HepG2 (cell line): Measurements from ENCODE around the gene PGS1. TPM values are rescaled to one million over a fixed set of nuclear protein-coding genes. Genes with fewer than 3 reads are reported as not detected.
A peak's percentile ranks its signal among the peaks of the same experiment; 100 is the strongest.

ENCODE experiments used
- ATAC-seq: fragments of 200-7000 bp; cut with Tn5 transposase; 3 replicates; pipeline ENCODE4 v1.9.1; 2020; ENCODE audit warnings: mild to moderate bottlenecking, moderate library complexity
- BruUV-seq: library from RNA; stranded (reverse); fragments of 400-500 nt; replicated peaks from 2 replicates; lab custom pipeline; 2021; lab: Mats Ljungman, UMichigan
- CTCF ChIA-PET: fragments of 300-600 bp; formaldehyde crosslinking; extraction: SDS; loops from one replicate; lab custom pipeline; 2021; ENCODE audit warnings: low total read pairs, inconsistent platforms, low intra/inter-chr PET ratio; lab: Yijun Ruan, JAX
- POLR2A ChIA-PET: fragments of 350-600 bp; sonication (Branson Sonifier 250); formaldehyde crosslinking; loops from one replicate; lab custom pipeline; 2020; ENCODE audit warnings: antibody characterized with exemption, inconsistent platforms; lab: Yijun Ruan, JAX
- DNase-seq: peaks from one replicate; pipeline ENCODE4 v3.0.0-alpha.2; 2015; ENCODE audit warnings: low spot score
- FAIRE-seq: peaks from 3 replicates; lab custom pipeline; 2011; peaks lifted over from hg19 to GRCh38; lab: Jason Lieb, UNC
- H2AFZ ChIP-seq: one replicate; pipeline ENCODE4 v1.6.1; 2011; ENCODE audit warnings: low read length, inconsistent platforms
- H3K27ac ChIP-seq: fragments of 300-600 bp; 3 replicates; pipeline ENCODE4 v1.8.0; 2011; ENCODE audit warnings: mixed run types, mild to moderate bottlenecking, mixed read lengths, low read length, inconsistent platforms; ENCODE audit not compliant: insufficient read depth; ENCODE audit errors: extremely low read length
- H3K27me3 ChIP-seq, 2 experiments: fragments of 200-600 bp in 1 of 2; 2 replicates in 1 of 2; 3 replicates in 1 of 2; pipeline versions ENCODE4 v1.6.0 to v1.8.0; 2011; ENCODE audit warnings: low read length in 2 of 2, mild to moderate bottlenecking in 2 of 2, moderate library complexity in 2 of 2, inconsistent platforms in 1 of 2; ENCODE audit not compliant: insufficient read depth in 2 of 2, control insufficient read depth in 1 of 2
- H3K36me3 ChIP-seq, 2 experiments: fragments of 200-600 bp in 1 of 2; replicated peaks in 1 of 2; 2 replicates in 1 of 2; 3 replicates in 1 of 2; pipeline versions ENCODE4 v1.5.1 to v1.8.0; 2011; ENCODE audit warnings: low read length in 2 of 2, inconsistent platforms in 1 of 2; ENCODE audit not compliant: insufficient read depth in 2 of 2, control insufficient read depth in 1 of 2
- H3K4me1 ChIP-seq: 2 replicates; pipeline ENCODE4 v1.5.1; 2012; ENCODE audit warnings: low read length, inconsistent platforms; ENCODE audit not compliant: insufficient read depth
- H3K4me2 ChIP-seq: 2 replicates; pipeline ENCODE4 v1.6.0; 2011; ENCODE audit warnings: low read depth, low read length, inconsistent platforms
- H3K4me3 ChIP-seq, 3 experiments: fragments of 200-600 bp in 1 of 3; sonication (generic), shearing (Covaris generic) in 1 of 3; replicated peaks in 1 of 3; 2 replicates each; pipeline ENCODE4 v1.5.1; 2011 to 2016; ENCODE audit warnings: low read length in 3 of 3, inconsistent platforms in 2 of 3, low read depth in 2 of 3, mild to moderate bottlenecking in 2 of 3, control low read depth in 1 of 3, mixed read lengths in 1 of 3; ENCODE audit not compliant: insufficient read depth in 1 of 3
- H3K79me2 ChIP-seq: one replicate; pipeline ENCODE4 v1.6.1; 2011; ENCODE audit warnings: low read length, inconsistent platforms; ENCODE audit not compliant: insufficient read depth
- H3K9ac ChIP-seq: 2 replicates; pipeline ENCODE4 v1.6.0; 2011; ENCODE audit warnings: mild to moderate bottlenecking, low read depth, low read length, inconsistent platforms; ENCODE audit not compliant: insufficient read depth
- H3K9me3 ChIP-seq: 2 replicates; pipeline ENCODE4 v1.5.1; 2012; ENCODE audit warnings: mild to moderate bottlenecking, low read length
- H4K20me1 ChIP-seq: 2 replicates; pipeline ENCODE4 v1.6.0; 2011; ENCODE audit warnings: inconsistent platforms, mild to moderate bottlenecking, low read length, moderate library complexity; ENCODE audit not compliant: insufficient read depth
- ATM ChIP-seq: fragments of 450-650 bp; IDR thresholded peaks from 2 replicates; pipeline ENCODE4 v1.7.1; 2017; ENCODE audit warnings: mild to moderate bottlenecking, borderline replicate concordance
- CBX1 ChIP-seq: IDR thresholded peaks from one replicate; pipeline ENCODE4 v1.6.1; 2016; ENCODE audit warnings: antibody characterized with exemption, low read depth
- CEBPB ChIP-seq: IDR thresholded peaks from 2 replicates; pipeline ENCODE4 v1.6.1; 2011; ENCODE audit warnings: low read depth, low read length, improper control_type of control experiment, borderline replicate concordance
- FOSL2 ChIP-seq: sonication (generic); formaldehyde crosslinking; IDR thresholded peaks from 2 replicates; pipeline ENCODE4 v1.4.0; 2020; ENCODE audit warnings: missing genetic modification reagents
- MEIS2 ChIP-seq: sonication (generic); formaldehyde crosslinking; IDR thresholded peaks from 2 replicates; pipeline ENCODE4 v1.9.0; 2021; ENCODE audit warnings: mild to moderate bottlenecking, missing genetic modification reagents
- MTF2 ChIP-seq: sonication (generic); formaldehyde crosslinking; IDR thresholded peaks from 2 replicates; pipeline ENCODE4 v1.5.0; 2020; ENCODE audit warnings: missing genetic modification reagents, borderline replicate concordance
- SALL1 ChIP-seq: sonication (generic); formaldehyde crosslinking; IDR thresholded peaks from 2 replicates; pipeline ENCODE4 v1.8.0; 2022; ENCODE audit warnings: mild to moderate bottlenecking, missing genetic modification reagents
- SRY ChIP-seq: sonication (generic); formaldehyde crosslinking; IDR thresholded peaks from 2 replicates; pipeline ENCODE4 v1.8.0; 2022; ENCODE audit warnings: mild to moderate bottlenecking, missing genetic modification reagents
- SYNCRIP ChIP-seq: fragments of 200-400 bp; formaldehyde crosslinking; IDR thresholded peaks from 2 replicates; pipeline ENCODE4 v1.6.1; 2018; ENCODE audit warnings: mild to moderate bottlenecking, low read depth, low read length; ENCODE audit not compliant: insufficient read depth
- TBP ChIP-seq: sonication (generic); formaldehyde crosslinking; IDR thresholded peaks from 2 replicates; pipeline ENCODE4 v1.5.0; 2020; ENCODE audit warnings: missing genetic modification reagents
- U2AF2 ChIP-seq: fragments of 200-400 bp; formaldehyde crosslinking; IDR thresholded peaks from 2 replicates; pipeline ENCODE4 v1.6.1; 2017; ENCODE audit warnings: low read depth, mild to moderate bottlenecking, low read length
- ZNF232 ChIP-seq: sonication (generic); formaldehyde crosslinking; IDR thresholded peaks from 2 replicates; pipeline ENCODE4 v1.4.0; 2020; ENCODE audit warnings: missing genetic modification reagents, borderline replicate concordance
- ZNF737 ChIP-seq: sonication (generic); formaldehyde crosslinking; IDR thresholded peaks from 2 replicates; pipeline ENCODE4 v1.5.0; 2020; ENCODE audit warnings: missing genetic modification reagents, mild to moderate bottlenecking, borderline replicate concordance
- ZSCAN9 ChIP-seq: IDR thresholded peaks from 2 replicates; pipeline ENCODE4 v1.6.1; 2016; ENCODE audit warnings: borderline replicate concordance
- WGBS: methylation state at CpG from one replicate; pipeline ENCODE4 v1.1.6; 2017; ENCODE audit warnings: low lambda C conversion rate; 5-methylcytosine and 5-hydroxymethylcytosine counted together
- in situ Hi-C: cut with HindIII; loops from 2 replicates; pipeline ENCODE4 v1.10.0; 2017; ENCODE audit warnings: low pct_unique_long_range_greater_than_20kb; ENCODE audit not compliant: extremely low pct_ligation_motif_present
- intact Hi-C: fragments of 100-400 bp; cut with micrococcal nuclease; formaldehyde crosslinking; loops from one replicate; pipeline ENCODE4 v1.10.0; 2022; ENCODE audit not compliant: unreplicated experiment
- polyA plus RNA-seq, 8 experiments: library from polyadenylated mRNA; depleted of rRNA in 3 of 8; stranded (reverse) in 7 of 8; unstranded in 1 of 8; fragments of >200 nt; fragmentation: Illumina TruSeq in 4 of 8; extraction: Trizol in 4 of 8; gene quantifications; 2 replicates each; pipeline versions ENCODE4 v1.2.1 to v1.2.3, GENCODE V29; 2011 to 2016; ENCODE audit warnings: low read depth in 4 of 8, missing spikeins in 1 of 8, mixed read lengths in 1 of 8; ENCODE audit not compliant: insufficient read depth in 1 of 8
- total RNA-seq, 5 experiments: library from RNA; depleted of rRNA; stranded (reverse); fragments of >200 nt; fragmentation: Illumina TruSeq; extraction: Trizol; gene quantifications; 2 replicates each; pipeline ENCODE4 v1.2.3, GENCODE V29; 2016; ENCODE audit warnings: low read depth in 1 of 5
- TF ChIP-seq, protein P1 (sequence below): IDR thresholded peaks from 2 replicates; pipeline ENCODE4 v1.6.1; 2016; ENCODE audit warnings: low read depth, borderline replicate concordance
- TF ChIP-seq, protein P2 (sequence below): sonication (generic); formaldehyde crosslinking; IDR thresholded peaks from 2 replicates; pipeline ENCODE4 v1.8.0; 2022; ENCODE audit warnings: mild to moderate bottlenecking, missing genetic modification reagents, moderate library complexity

The PGS1 gene
- total and polyA plus RNA-seq, 2 of the 13 experiments (the other 11 are each of a cell fraction or from before 2014, with no cell fraction given), result 25.9 to 31.5 TPM

GRCh38 chr17:78340183-78340955, 38.1 kb upstream of the PGS1 start:
- TF ChIP-seq CBX1 (no peak), SALL1 (CRISPR knock-in tag) (0 out of 2 replicates have a peak, but pooled peaks have one; percentile 11)
- no peak overlapping the region for H3K4me2 ChIP-seq
- POLR2A ChIA-PET, result no interaction called here
- H2AFZ ChIP-seq, result no peak overlapping the region
- no peaks in the 10 kb centered on the region for H3K79me2 ChIP-seq
- in situ Hi-C loops, result no loop called here
- WGBS, result 26% methylated on average over 10 of the region's 10 CpGs
- intact Hi-C loops, result no loop called here
- H4K20me1 ChIP-seq, result no peaks in the 10 kb centered on the region; the same call in 1 of the 2 replicates
- H3K36me3 ChIP-seq, result no peaks in the 10 kb centered on the region
- no peak for ATAC-seq
- CTCF ChIA-PET, result no interaction called here
- H3K27me3 ChIP-seq, result peaks cover 26 to 81% of the 10 kb centered on the region in 2 experiments
- FAIRE-seq, result no peak
- no peak overlapping the region for H3K4me3 ChIP-seq
- BruUV-seq, result no TSS peak
- H3K9ac ChIP-seq, result no peak overlapping the region
- H3K27ac ChIP-seq, result no peak overlapping the region
- peaks cover 18% of the 10 kb centered on the region for H3K4me1 ChIP-seq
- DNase-seq, result no peak
- H3K9me3 ChIP-seq, result no peaks in the 10 kb centered on the region

GRCh38 chr17:78341559-78342448, 36.6 kb upstream of the PGS1 start:
- peak overlapping the region; percentile 40 for H3K4me2 ChIP-seq
- 42% methylated on average over 4 of the region's 95 CpGs for WGBS
- H3K4me3 ChIP-seq, result peak overlapping the region; percentile 20 to 58 (median 25); a peak in 3 of 6 replicates
- H3K9me3 ChIP-seq, result no peaks in the 10 kb centered on the region
- no peak overlapping the region for H3K27ac ChIP-seq
- no peaks in the 10 kb centered on the region for H3K36me3 ChIP-seq
- peaks cover 18% of the 10 kb centered on the region for H3K4me1 ChIP-seq
- no peak for DNase-seq
- CTCF ChIA-PET, result no interaction called here
- H2AFZ ChIP-seq, result no peak overlapping the region
- H3K27me3 ChIP-seq, result peaks cover 38 to 89% of the 10 kb centered on the region in 2 experiments
- no peak overlapping the region for H3K9ac ChIP-seq
- in situ Hi-C loops (no loop called here), intact Hi-C loops (no loop called here)
- H3K79me2 ChIP-seq, result no peaks in the 10 kb centered on the region
- peak; percentile 55 for ATAC-seq
- no peaks in the 10 kb centered on the region; the same call in 1 of the 2 replicates for H4K20me1 ChIP-seq
- BruUV-seq, result no TSS peak
- FAIRE-seq, result no peak
- POLR2A ChIA-PET, result interaction anchor here (0.6 kb wide), 1 partner anchor 370 kb away, joined by 3 read pairs; no protein-coding TSS in a partner anchor
- no peak for TF ChIP-seq ZSCAN9
- TF ChIP-seq, protein P1, sequence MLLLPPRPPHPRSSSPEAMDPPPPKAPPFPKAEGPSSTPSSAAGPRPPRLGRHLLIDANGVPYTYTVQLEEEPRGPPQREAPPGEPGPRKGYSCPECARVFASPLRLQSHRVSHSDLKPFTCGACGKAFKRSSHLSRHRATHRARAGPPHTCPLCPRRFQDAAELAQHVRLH, result 0 out of 2 replicates have a peak, but pooled peaks have one; percentile 28
- TF ChIP-seq SRY (CRISPR knock-in tag), result no peak
- no peak for TF ChIP-seq TBP
- no peak for TF ChIP-seq ZNF737 (CRISPR knock-in tag)
- no peak for TF ChIP-seq ZNF232 (CRISPR knock-in tag)
- TF ChIP-seq CEBPB, result no peak
- TF ChIP-seq MEIS2 (CRISPR knock-in tag), result no peak
- TF ChIP-seq, protein P2, sequence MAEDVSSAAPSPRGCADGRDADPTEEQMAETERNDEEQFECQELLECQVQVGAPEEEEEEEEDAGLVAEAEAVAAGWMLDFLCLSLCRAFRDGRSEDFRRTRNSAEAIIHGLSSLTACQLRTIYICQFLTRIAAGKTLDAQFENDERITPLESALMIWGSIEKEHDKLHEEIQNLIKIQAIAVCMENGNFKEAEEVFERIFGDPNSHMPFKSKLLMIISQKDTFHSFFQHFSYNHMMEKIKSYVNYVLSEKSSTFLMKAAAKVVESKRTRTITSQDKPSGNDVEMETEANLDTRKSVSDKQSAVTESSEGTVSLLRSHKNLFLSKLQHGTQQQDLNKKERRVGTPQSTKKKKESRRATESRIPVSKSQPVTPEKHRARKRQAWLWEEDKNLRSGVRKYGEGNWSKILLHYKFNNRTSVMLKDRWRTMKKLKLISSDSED (CRISPR knock-in tag), result no peak
- TF ChIP-seq MTF2, result peak; percentile 96; the same call in 1 of the 2 replicates
- TF ChIP-seq U2AF2, result no peak
- TF ChIP-seq SYNCRIP, result no peak
- no peak for TF ChIP-seq FOSL2 (CRISPR knock-in tag)
- TF ChIP-seq ATM, result no peak
